MG63 (cell line): ENCODE data around the gene HERPUD2. TPM values are rescaled to one million over a fixed set of nuclear protein-coding genes. Genes with fewer than 3 reads are reported as not detected.
"Not testable (repeated sequence)": the region's sequence is repeated elsewhere in the genome, so short reads cannot be mapped to it uniquely, and the experiment has no call there.

Source experiments
- DNase-seq: peaks from one replicate; pipeline ENCODE4 v3.0.0-alpha.2; 2020
- H3K27me3 ChIP-seq: fragments of 250-450 bp; sonication (Bioruptor Pico); 2 replicates; pipeline ENCODE4 v1.5.1; 2020; ENCODE audit warnings: mild to moderate bottlenecking, moderate library complexity
- H3K36me3 ChIP-seq: fragments of 250-450 bp; sonication (Bioruptor Pico); 2 replicates; pipeline ENCODE4 v1.5.1; 2020; ENCODE audit warnings: mild to moderate bottlenecking, moderate library complexity
- H3K4me3 ChIP-seq: fragments of 250-450 bp; sonication (Bioruptor Pico); 2 replicates; pipeline ENCODE4 v1.5.1; 2020; ENCODE audit warnings: mild to moderate bottlenecking, moderate library complexity
- H3K9me3 ChIP-seq: fragments of 250-450 bp; sonication (Bioruptor Pico); 2 replicates; pipeline ENCODE4 v1.5.1; 2020; ENCODE audit warnings: mild to moderate bottlenecking, moderate library complexity
- total RNA-seq: library from RNA; depleted of rRNA; stranded (reverse); fragments of >200 nt; shearing (Covaris generic); gene quantifications from 2 replicates; pipeline ENCODE4 v1.2.3, GENCODE V29; 2014; ENCODE audit warnings: low replicate concordance

Gene HERPUD2
- total RNA-seq, 1 experiment from 2014 or later = 12.0 TPM

GRCh38 chr7:35657125-35657524 lies 37.8 kb downstream of the HERPUD2 start:
- H3K27me3 ChIP-seq = no peaks in the 10 kb centered on the region
- peaks cover 3% of the 10 kb centered on the region for H3K36me3 ChIP-seq
- no peak overlapping the region for H3K4me3 ChIP-seq
- DNase-seq = no peak
- peaks cover 5% of the 10 kb centered on the region; the same call in 1 of the 2 replicates for H3K9me3 ChIP-seq

- not testable (repeated sequence) for H3K4me3 ChIP-seq, DNase-seq, H3K36me3 ChIP-seq
These were observed 40.4 kb downstream of the HERPUD2 start for GRCh38 chr7:35654558-35654957.

GRCh38 chr7:35652124-35652523 lies 42.8 kb downstream of the HERPUD2 start:
- Histone ChIP-seq H3K9me3 (peaks cover 5% of the 10 kb centered on the region; the same call in 1 of the 2 replicates), H3K27me3 (no peaks in the 10 kb centered on the region), H3K4me3 (no peak overlapping the region), H3K36me3 (peaks cover 3% of the 10 kb centered on the region)
- DNase-seq = no peak

More at GRCh38 chr7:35654558-35654957, 40.4 kb downstream of the HERPUD2 start:
- H3K27me3 ChIP-seq, H3K9me3 ChIP-seq: not testable (repeated sequence)

- peaks cover 3% of the 10 kb centered on the region for H3K36me3 ChIP-seq
- no peak for DNase-seq
These were observed 44.2 kb downstream of the HERPUD2 start for GRCh38 chr7:35650751-35651150.

GRCh38 chr7:35649711-35650110 lies 45.2 kb downstream of the HERPUD2 start:
- Histone ChIP-seq H3K9me3 (peaks cover 5% of the 10 kb centered on the region; the same call in 1 of the 2 replicates), H3K36me3 (peaks cover 3% of the 10 kb centered on the region), H3K27me3 (no peaks in the 10 kb centered on the region), H3K4me3 (no peak overlapping the region)
- no peak for DNase-seq

More at GRCh38 chr7:35650751-35651150, 44.2 kb downstream of the HERPUD2 start:
- Histone ChIP-seq H3K27me3 (no peaks in the 10 kb centered on the region), H3K9me3 (peaks cover 5% of the 10 kb centered on the region; the same call in 1 of the 2 replicates), H3K4me3 (no peak overlapping the region)

GRCh38 chr7:35648367-35648766 lies 46.6 kb downstream of the HERPUD2 start:
- DNase-seq = no peak
- H3K4me3 ChIP-seq = no peak overlapping the region
- no peaks in the 10 kb centered on the region for H3K27me3 ChIP-seq
- H3K9me3 ChIP-seq = peaks cover 5% of the 10 kb centered on the region; the same call in 1 of the 2 replicates
- H3K36me3 ChIP-seq = no peaks in the 10 kb centered on the region; the same call in 1 of the 2 replicates

- H3K4me3 ChIP-seq = no peak overlapping the region
- DNase-seq = no peak
- H3K9me3 ChIP-seq = no peaks in the 10 kb centered on the region; the same call in 1 of the 2 replicates
- no peaks in the 10 kb centered on the region for H3K36me3 ChIP-seq
- no peaks in the 10 kb centered on the region for H3K27me3 ChIP-seq
These were observed 47.8 kb downstream of the HERPUD2 start for GRCh38 chr7:35647171-35647574.

- no peak overlapping the region for H3K4me3 ChIP-seq
- H3K9me3 ChIP-seq = no peaks in the 10 kb centered on the region
- no peak for DNase-seq
- H3K27me3 ChIP-seq = no peaks in the 10 kb centered on the region
- no peaks in the 10 kb centered on the region for H3K36me3 ChIP-seq
These were observed 48.5 kb downstream of the HERPUD2 start for GRCh38 chr7:35646289-35647023.

GRCh38 chr7:35645691-35646090 lies 49.2 kb downstream of the HERPUD2 start:
- no peak for DNase-seq
- Histone ChIP-seq H3K9me3 (no peaks in the 10 kb centered on the region), H3K36me3 (no peaks in the 10 kb centered on the region), H3K4me3 (no peak overlapping the region), H3K27me3 (no peaks in the 10 kb centered on the region)

- Histone ChIP-seq H3K36me3 (peaks cover 9% of the 10 kb centered on the region), H3K27me3 (no peaks in the 10 kb centered on the region), H3K9me3 (no peaks in the 10 kb centered on the region), H3K4me3 (no peak overlapping the region)
- DNase-seq = no peak
These were observed 64.6 kb downstream of the HERPUD2 start for GRCh38 chr7:35630024-35630972.

- Histone ChIP-seq H3K36me3 (no peaks in the 10 kb centered on the region), H3K9me3 (no peaks in the 10 kb centered on the region), H3K27me3 (no peaks in the 10 kb centered on the region), H3K4me3 (no peak overlapping the region)
- DNase-seq = no peak
These were observed 70.4 kb downstream of the HERPUD2 start for GRCh38 chr7:35624299-35625186.

- no peaks in the 10 kb centered on the region for H3K27me3 ChIP-seq
- H3K4me3 ChIP-seq = no peak overlapping the region
- no peaks in the 10 kb centered on the region for H3K9me3 ChIP-seq
- no peak for DNase-seq
- H3K36me3 ChIP-seq = no peaks in the 10 kb centered on the region
These were observed 71.6 kb downstream of the HERPUD2 start for GRCh38 chr7:35623381-35623780.

- DNase-seq = no peak
- H3K9me3 ChIP-seq = no peaks in the 10 kb centered on the region
- no peak overlapping the region for H3K4me3 ChIP-seq
- no peaks in the 10 kb centered on the region for H3K27me3 ChIP-seq
- H3K36me3 ChIP-seq = no peaks in the 10 kb centered on the region
These were observed 75.1 kb downstream of the HERPUD2 start for GRCh38 chr7:35619863-35620262.

- Histone ChIP-seq H3K9me3 (no peaks in the 10 kb centered on the region), H3K4me3 (no peak overlapping the region), H3K27me3 (no peaks in the 10 kb centered on the region), H3K36me3 (no peaks in the 10 kb centered on the region)
- DNase-seq = no peak
These were observed 77.9 kb downstream of the HERPUD2 start for GRCh38 chr7:35617041-35617440.

- Histone ChIP-seq H3K36me3 (no peaks in the 10 kb centered on the region), H3K27me3 (no peaks in the 10 kb centered on the region), H3K4me3 (no peak overlapping the region), H3K9me3 (no peaks in the 10 kb centered on the region)
- no peak for DNase-seq
These were observed 81.8 kb downstream of the HERPUD2 start for GRCh38 chr7:35613150-35613549.

- H3K36me3 ChIP-seq = no peaks in the 10 kb centered on the region
- peak; percentile 56 for DNase-seq
- no peak overlapping the region for H3K4me3 ChIP-seq
- H3K27me3 ChIP-seq = no peaks in the 10 kb centered on the region
- no peaks in the 10 kb centered on the region for H3K9me3 ChIP-seq
These were observed 89.2 kb downstream of the HERPUD2 start for GRCh38 chr7:35605760-35606159.
